ENCODE measurements around the gene EIF1B. TPM values are rescaled to one million over a fixed set of nuclear protein-coding genes. Genes with fewer than 3 reads are reported as not detected.

EIF1B gene
- polyA plus RNA-seq, 1 experiment: 18.6 TPM

DNA sequence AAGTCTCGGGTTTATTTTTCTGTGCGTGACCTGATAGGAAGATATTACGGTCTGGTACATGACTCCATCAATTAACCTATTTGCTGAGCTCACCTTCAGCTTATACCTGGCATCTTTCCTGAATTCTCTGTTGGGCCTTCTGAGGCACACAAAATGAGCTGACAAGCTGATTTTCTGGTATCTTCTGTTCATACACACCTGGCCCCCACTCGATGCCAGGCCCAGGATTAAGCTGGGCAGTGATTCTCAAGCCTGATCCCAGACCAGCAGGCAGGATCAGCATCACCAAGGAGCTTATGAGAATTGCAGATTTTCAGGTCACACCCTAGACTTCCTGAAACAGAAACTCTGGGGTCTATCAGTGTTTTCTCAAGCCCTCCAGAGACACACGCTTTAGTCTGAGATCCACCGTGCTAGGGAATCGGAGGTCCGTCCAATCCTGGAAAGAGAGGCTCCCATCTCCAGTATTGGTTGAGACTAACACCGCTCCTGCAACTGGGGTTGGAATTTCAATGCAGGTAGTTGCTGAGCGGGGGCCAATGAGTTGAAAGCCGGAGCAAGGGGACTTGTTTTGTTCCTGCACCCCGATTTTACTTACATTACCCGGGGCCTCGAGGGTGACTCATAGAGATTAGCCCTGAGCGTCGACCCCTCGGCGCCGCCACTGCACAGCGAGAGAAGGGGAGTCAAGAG, 636 bp upstream of the EIF1B start:
- Histone ChIP-seq H3K36me3 (ENCODE audit: control insufficient read depth, insufficient read depth, low read length) (peaks cover 4% of the 10 kb centered on the region), H3K27me3 (ENCODE audit: control insufficient read depth, insufficient read depth, low read length) (no peaks in the 10 kb centered on the region), H3K4me3 (ENCODE audit: low read depth, low read length) (peak overlapping the region; percentile 45)
- no peak for DNase-seq (ENCODE audit: low read depth)
- ChIA-PET POLR2A (no interaction called here), CTCF (interaction anchor here (0.7 to 14.1 kb wide), 8 partner anchors 8 to 769 kb away, joined by 3 to 245 read pairs (median 4); no protein-coding TSS in a partner anchor)
- TF ChIP-seq, protein P1, sequence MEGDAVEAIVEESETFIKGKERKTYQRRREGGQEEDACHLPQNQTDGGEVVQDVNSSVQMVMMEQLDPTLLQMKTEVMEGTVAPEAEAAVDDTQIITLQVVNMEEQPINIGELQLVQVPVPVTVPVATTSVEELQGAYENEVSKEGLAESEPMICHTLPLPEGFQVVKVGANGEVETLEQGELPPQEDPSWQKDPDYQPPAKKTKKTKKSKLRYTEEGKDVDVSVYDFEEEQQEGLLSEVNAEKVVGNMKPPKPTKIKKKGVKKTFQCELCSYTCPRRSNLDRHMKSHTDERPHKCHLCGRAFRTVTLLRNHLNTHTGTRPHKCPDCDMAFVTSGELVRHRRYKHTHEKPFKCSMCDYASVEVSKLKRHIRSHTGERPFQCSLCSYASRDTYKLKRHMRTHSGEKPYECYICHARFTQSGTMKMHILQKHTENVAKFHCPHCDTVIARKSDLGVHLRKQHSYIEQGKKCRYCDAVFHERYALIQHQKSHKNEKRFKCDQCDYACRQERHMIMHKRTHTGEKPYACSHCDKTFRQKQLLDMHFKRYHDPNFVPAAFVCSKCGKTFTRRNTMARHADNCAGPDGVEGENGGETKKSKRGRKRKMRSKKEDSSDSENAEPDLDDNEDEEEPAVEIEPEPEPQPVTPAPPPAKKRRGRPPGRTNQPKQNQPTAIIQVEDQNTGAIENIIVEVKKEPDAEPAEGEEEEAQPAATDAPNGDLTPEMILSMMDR (IDR thresholded peaks at IDR 0.05; ENCODE audit: insufficient read depth, low read depth, low read length): no peak

DNA sequence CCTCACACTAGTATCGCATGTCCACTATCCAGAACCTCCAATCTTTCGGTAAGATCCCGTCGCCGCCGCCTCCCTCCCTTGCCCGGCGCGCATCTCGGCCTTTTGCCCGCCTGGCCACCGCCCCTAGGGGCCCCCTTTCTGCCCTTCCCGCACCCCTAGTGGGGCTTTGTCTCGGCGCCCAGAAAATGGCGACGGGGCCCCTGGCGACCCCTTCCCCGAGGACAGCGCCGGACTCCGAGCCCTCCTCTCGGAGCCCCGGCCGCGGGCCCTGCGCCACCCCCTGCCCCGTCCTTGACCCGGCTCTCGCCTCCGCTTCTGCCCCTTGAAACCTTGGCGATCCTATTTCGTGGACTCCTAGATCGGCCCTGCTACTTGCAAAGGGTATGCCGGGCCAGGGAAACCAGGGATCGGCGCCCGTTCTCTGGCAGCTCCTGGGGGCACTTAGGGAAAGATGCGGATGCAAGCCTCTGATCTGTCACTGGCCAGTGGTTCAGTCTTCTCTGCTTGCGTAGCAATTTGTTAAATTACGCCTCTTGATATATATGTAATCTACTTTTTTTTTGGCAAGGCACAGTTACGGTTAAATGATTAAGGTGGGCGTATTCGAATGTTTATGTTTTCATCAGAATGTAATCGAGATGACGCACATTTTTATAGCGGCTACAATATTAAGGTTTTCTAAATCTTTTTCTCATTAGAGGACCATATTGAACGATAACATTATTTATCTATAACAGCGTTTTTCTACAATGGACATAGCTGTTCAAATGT, 603 bp downstream of the EIF1B start:
- POLR2A ChIA-PET: interaction anchor here (0.6 kb wide), 1 partner anchor 23 kb away, joined by 3 read pairs; no protein-coding TSS in a partner anchor
- Histone ChIP-seq H3K27me3 (ENCODE audit: control insufficient read depth, insufficient read depth, low read length) (no peaks in the 10 kb centered on the region), H3K36me3 (ENCODE audit: control insufficient read depth, insufficient read depth, low read length) (peaks cover 4% of the 10 kb centered on the region), H3K4me3 (ENCODE audit: low read depth, low read length) (peak overlapping the region; percentile 94)
- TF ChIP-seq, protein P1 (IDR thresholded peaks at IDR 0.05; ENCODE audit: insufficient read depth, low read depth, low read length): 0 out of 2 replicates have a peak, but pooled peaks have one; percentile 8
- CTCF ChIA-PET: interaction anchor here (0.7 to 14.1 kb wide), 4 partner anchors 10 to 1680 kb away, joined by 4 to 245 read pairs (median 8); no protein-coding TSS in a partner anchor
- no peak for DNase-seq (ENCODE audit: low read depth)

DNA sequence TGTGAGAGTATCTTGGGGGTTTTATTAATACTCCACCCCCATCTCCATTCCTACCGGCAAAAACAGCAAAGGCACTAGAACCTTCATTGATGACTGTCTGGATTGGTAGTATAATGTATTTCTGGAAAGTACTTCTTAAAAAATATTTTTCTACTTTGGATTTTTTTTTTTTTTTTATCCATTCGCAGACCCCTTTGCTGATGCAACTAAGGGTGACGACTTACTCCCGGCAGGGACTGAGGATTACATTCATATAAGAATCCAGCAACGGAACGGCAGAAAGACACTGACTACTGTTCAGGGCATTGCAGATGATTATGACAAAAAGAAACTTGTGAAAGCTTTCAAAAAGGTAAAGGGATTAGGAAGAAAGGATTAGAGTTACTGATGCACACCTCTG, 1.2 kb downstream of the EIF1B start:
- Histone ChIP-seq H3K36me3 (ENCODE audit: control insufficient read depth, insufficient read depth, low read length) (peaks cover 4% of the 10 kb centered on the region), H3K4me3 (ENCODE audit: low read depth, low read length) (peak overlapping the region; percentile 94), H3K27me3 (ENCODE audit: control insufficient read depth, insufficient read depth, low read length) (no peaks in the 10 kb centered on the region)
- ChIA-PET POLR2A (interaction anchor here (0.6 kb wide), 1 partner anchor 23 kb away, joined by 3 read pairs; no protein-coding TSS in a partner anchor), CTCF (interaction anchor here (14.1 kb wide), 1 partner anchor 119 kb away, joined by 245 read pairs; no protein-coding TSS in a partner anchor)
- TF ChIP-seq, protein P1 (IDR thresholded peaks at IDR 0.05; ENCODE audit: insufficient read depth, low read depth, low read length): no peak
- no peak for DNase-seq (ENCODE audit: low read depth)

DNA sequence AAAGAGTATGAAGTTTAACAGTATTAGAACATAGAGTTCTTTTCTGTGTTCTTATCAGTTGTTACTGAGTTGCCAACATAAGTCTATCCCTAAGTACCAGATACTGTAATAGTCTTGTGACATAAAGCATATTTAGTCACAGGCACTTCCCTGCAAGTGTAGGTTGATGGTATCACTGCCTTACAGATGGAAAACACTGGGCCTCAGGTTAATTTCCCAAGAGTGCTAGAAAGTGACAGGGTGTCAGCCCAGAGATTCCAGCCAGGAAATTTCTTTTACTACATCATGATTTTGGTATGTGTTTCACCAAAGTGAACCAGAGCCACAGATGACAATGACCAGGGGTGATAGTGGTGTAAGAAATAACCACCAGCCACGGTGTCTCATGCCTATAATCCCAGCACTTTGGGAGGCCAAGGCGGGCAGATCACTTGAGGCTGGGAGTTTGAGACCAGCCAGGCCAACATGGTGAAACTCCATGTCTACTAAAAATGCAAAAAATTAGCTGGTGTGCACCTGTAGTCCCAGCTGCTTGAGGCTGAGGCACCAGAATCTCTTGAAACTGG, 3.2 kb downstream of the EIF1B start:
- no peak overlapping the region for H3K4me3 ChIP-seq (ENCODE audit: low read depth, low read length)
- DNase-seq (ENCODE audit: low read depth): no peak
- CTCF ChIA-PET: interaction anchor here (0.9 to 14.1 kb wide), 4 partner anchors 10 to 1787 kb away, joined by 3 to 245 read pairs (median 4); no protein-coding TSS in a partner anchor

More for the DNA sequence above, 3.2 kb downstream of the EIF1B start:
- POLR2A ChIA-PET: interaction anchor here (0.7 kb wide), 1 partner anchor 560 kb away, joined by 3 read pairs; no protein-coding TSS in a partner anchor
- TF ChIP-seq, protein P1 (IDR thresholded peaks at IDR 0.05; ENCODE audit: insufficient read depth, low read depth, low read length): no peak
- Histone ChIP-seq H3K27me3 (ENCODE audit: control insufficient read depth, insufficient read depth, low read length) (no peaks in the 10 kb centered on the region), H3K36me3 (ENCODE audit: control insufficient read depth, insufficient read depth, low read length) (peaks cover 4% of the 10 kb centered on the region)

Measured in BJ (cell line).